ENCODE data around the gene AMZ1. TPM values are rescaled to one million over a fixed set of nuclear protein-coding genes. Genes with fewer than 3 reads are reported as not detected.

AMZ1 gene
- total and polyA plus RNA-seq, 11 donors: 0.01 to 0.48 (median 0.05) TPM; not detected in 6

DNA sequence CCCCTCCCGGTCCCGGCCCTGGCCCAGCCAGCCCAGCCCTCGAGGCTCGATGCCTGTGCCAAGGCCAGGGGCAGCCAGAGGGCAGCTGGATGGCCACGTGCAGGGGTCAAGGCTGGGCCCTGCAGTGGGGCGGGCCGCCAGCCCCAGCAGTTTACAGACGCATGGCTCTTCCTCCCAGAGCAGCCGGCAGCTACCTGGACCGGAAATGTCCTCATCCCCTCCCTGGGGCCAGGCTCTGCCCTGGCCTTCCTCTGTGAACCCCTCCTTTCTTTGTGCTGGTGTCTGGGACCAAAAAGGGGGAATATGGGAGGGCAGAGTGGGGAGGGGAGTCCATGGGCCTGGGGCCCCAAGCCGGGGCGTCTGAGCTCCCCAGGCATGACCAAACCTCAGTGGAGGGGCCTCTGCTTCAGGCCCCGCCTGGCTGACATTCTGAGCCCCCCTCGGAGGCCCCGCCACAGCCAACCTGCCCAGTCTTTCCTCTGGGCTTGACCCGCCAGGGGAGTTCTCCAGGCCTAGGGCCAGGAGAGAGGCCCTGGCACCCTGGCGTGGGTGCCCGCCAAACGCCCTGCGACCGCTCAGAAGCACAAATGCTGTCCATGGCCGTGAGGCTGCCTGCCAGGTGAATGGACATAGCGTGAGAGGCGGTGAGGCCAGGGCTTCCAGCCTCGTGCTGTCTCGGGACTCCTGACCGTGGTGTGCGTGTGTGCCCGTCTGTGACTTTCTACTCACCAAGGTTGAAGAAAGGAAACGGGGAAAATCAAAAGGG lies 24.7 kb upstream of the AMZ1 start:
- H3K36me3 ChIP-seq: peaks cover 0 to 38% (median 0%) of the 10 kb centered on the region in 9 donors
- ATAC-seq: peak; percentile 44 to 74 (median 47)
- DNase-seq: peak in 2 of 5 donors; percentile 71 to 81
- intact Hi-C loops (cut with DNase I): loop anchor here in 4 of 10 donors (5.0 to 10.0 kb wide), 3 partner anchors 56 to 96 kb away; no protein-coding TSS in a partner anchor
- no peak for TF ChIP-seq POLR2A (IDR thresholded peaks at IDR 0.05)
- TF ChIP-seq, protein P1, sequence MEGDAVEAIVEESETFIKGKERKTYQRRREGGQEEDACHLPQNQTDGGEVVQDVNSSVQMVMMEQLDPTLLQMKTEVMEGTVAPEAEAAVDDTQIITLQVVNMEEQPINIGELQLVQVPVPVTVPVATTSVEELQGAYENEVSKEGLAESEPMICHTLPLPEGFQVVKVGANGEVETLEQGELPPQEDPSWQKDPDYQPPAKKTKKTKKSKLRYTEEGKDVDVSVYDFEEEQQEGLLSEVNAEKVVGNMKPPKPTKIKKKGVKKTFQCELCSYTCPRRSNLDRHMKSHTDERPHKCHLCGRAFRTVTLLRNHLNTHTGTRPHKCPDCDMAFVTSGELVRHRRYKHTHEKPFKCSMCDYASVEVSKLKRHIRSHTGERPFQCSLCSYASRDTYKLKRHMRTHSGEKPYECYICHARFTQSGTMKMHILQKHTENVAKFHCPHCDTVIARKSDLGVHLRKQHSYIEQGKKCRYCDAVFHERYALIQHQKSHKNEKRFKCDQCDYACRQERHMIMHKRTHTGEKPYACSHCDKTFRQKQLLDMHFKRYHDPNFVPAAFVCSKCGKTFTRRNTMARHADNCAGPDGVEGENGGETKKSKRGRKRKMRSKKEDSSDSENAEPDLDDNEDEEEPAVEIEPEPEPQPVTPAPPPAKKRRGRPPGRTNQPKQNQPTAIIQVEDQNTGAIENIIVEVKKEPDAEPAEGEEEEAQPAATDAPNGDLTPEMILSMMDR (IDR thresholded peaks at IDR 0.05): no peak
- no peak overlapping the region for H3K4me3 ChIP-seq
- peaks cover 0 to 6% (median 0%) of the 10 kb centered on the region in 12 donors for H3K9me3 ChIP-seq
- peaks cover 0 to 34% (median 17%) of the 10 kb centered on the region in 12 donors for H3K4me1 ChIP-seq
- peak overlapping the region in 5 of 12 donors; percentile 12 to 68 (median 27) for H3K27ac ChIP-seq
- H3K27me3 ChIP-seq: peaks cover 0 to 2% (median 0%) of the 10 kb centered on the region in 9 donors
- 44 to 54% (median 47%) methylated on average over 23 to 30 of the region's 30 CpGs for WGBS, 4 donors

DNA sequence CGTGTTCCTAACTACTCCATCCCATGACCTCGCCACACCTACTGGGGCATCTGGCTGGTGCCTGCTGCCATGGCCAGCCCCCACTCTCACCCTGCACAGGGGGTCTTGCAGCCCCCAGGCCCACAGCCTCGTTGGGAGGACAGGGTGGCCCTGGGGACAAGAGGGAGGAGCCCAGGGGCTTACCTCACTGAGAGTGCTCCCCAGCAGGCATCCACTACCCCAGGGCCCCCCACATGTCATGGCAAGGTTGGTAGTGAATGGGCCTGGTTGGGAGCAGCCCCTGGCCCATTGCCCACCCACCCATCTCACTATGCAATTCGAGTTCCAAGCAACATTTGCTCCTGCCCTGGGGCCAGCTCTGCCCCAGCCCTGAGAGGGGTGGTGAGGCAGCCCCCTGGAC lies 24.0 kb upstream of the AMZ1 start:
- intact Hi-C loops (cut with DNase I): loop anchor here in 4 of 10 donors (5.0 to 10.0 kb wide), 3 partner anchors 57 to 97 kb away; no protein-coding TSS in a partner anchor
- ATAC-seq (no peak), DNase-seq (peak in 1 of 5 donors; percentile 47)
- Histone ChIP-seq H3K27ac (peak overlapping the region in 2 of 12 donors; percentile 27 to 65), H3K4me3 (no peak overlapping the region), H3K4me1 (peaks cover 0 to 34% (median 17%) of the 10 kb centered on the region in 12 donors), H3K27me3 (peaks cover 0 to 2% (median 0%) of the 10 kb centered on the region in 9 donors), H3K9me3 (peaks cover 0 to 6% (median 0%) of the 10 kb centered on the region in 12 donors), H3K36me3 (peaks cover 0 to 31% (median 0%) of the 10 kb centered on the region in 9 donors)
- 51 to 69% (median 57%) methylated on average over 4 of the region's 4 CpGs for WGBS, 4 donors
- TF ChIP-seq, protein P1 (IDR thresholded peaks at IDR 0.05): no peak
- TF ChIP-seq POLR2A (IDR thresholded peaks at IDR 0.05): no peak

DNA sequence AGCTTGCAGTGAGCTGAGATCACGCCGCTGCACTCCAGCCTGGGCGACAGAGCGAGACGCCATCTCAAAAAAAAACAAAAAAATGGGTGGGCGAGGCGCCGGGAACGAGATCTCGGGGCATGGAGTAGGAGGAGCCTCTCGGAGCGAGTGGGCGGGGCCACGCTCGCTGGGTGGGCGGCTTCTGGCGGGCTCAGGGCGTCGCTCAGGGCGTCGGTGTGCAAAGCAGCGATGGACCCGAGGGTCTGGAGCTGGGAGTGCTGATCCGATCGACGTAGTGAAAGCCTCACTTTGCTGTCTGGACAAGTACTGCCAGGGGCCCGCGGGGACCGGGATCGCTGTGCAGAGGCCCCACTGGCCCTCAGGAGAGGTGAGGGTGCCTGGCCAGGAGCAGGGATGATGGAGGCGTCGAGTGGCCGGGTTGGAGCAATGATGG lies 22.6 kb upstream of the AMZ1 start:
- WGBS, 4 donors: 43 to 60% (median 50%) methylated on average over 31 to 33 of the region's 33 CpGs
- intact Hi-C loops (cut with DNase I): loop anchor here in 3 of 10 donors (5.0 to 10.0 kb wide), 2 partner anchors 91 to 98 kb away; no protein-coding TSS in a partner anchor
- Histone ChIP-seq H3K9me3 (peaks cover 0 to 6% (median 0%) of the 10 kb centered on the region in 12 donors), H3K27me3 (peaks cover 0 to 2% (median 0%) of the 10 kb centered on the region in 9 donors), H3K4me3 (no peak overlapping the region), H3K4me1 (peaks cover 0 to 34% (median 17%) of the 10 kb centered on the region in 12 donors), H3K27ac (no peak overlapping the region), H3K36me3 (peaks cover 0 to 18% (median 0%) of the 10 kb centered on the region in 9 donors)
- DNase-seq: peak in 1 of 5 donors; percentile 62
- TF ChIP-seq, protein P1 (IDR thresholded peaks at IDR 0.05): no peak
- no peak for TF ChIP-seq POLR2A (IDR thresholded peaks at IDR 0.05)
- no peak for ATAC-seq

DNA sequence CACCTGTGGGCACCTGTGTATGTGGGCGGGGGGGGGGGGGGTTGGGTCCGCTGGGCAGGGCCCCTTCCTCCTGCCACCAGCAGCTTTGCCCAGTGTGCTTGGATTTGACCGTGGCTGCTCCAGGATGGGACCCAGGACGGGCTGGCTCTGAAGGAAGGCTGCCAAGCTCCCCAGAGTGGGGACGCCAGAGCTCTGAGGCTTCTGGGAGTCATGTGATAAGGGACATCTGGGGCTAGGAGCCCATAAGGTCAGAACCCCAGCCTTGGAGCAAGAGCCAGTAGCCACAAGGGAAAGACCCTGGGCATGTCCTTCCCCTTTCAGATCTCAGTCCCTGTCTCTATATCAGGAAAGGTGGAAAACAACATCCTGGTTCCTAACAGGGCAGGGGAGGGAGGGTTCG lies 21.8 kb upstream of the AMZ1 start:
- H3K4me1 ChIP-seq: peaks cover 0 to 39% (median 18%) of the 10 kb centered on the region in 12 donors
- WGBS, 4 donors: 30 to 59% (median 58%) methylated on average over 3 to 6 of the region's 6 CpGs
- no peak overlapping the region for H3K4me3 ChIP-seq
- peaks cover 0 to 6% (median 0%) of the 10 kb centered on the region in 9 donors for H3K27me3 ChIP-seq
- TF ChIP-seq, protein P1 (IDR thresholded peaks at IDR 0.05): no peak
- TF ChIP-seq POLR2A (IDR thresholded peaks at IDR 0.05): no peak
- DNase-seq (peak in 1 of 5 donors; percentile 57), ATAC-seq (no peak)
- peaks cover 0 to 6% (median 0%) of the 10 kb centered on the region in 12 donors for H3K9me3 ChIP-seq
- peaks cover 0 to 12% (median 0%) of the 10 kb centered on the region in 9 donors for H3K36me3 ChIP-seq
- intact Hi-C loops (cut with DNase I): loop anchor here in 3 of 10 donors (5.0 to 10.0 kb wide), 2 partner anchors 91 to 99 kb away; no protein-coding TSS in a partner anchor
- no peak overlapping the region for H3K27ac ChIP-seq
